SH-SY5Y (cell line): ENCODE measurements around the gene ANKRD13D.

Source experiments
- GATA2 ChIP-seq: IDR thresholded peaks from 2 replicates; pipeline ENCODE4 v1.6.1; 2011; ENCODE audit warnings: mild to moderate bottlenecking, low read depth, low read length
- GATA3 ChIP-seq: IDR thresholded peaks from 2 replicates; pipeline ENCODE4 v1.6.1; 2011; ENCODE audit warnings: low read depth, mild to moderate bottlenecking, low read length, moderate library complexity

The ANKRD13D gene

DNA sequence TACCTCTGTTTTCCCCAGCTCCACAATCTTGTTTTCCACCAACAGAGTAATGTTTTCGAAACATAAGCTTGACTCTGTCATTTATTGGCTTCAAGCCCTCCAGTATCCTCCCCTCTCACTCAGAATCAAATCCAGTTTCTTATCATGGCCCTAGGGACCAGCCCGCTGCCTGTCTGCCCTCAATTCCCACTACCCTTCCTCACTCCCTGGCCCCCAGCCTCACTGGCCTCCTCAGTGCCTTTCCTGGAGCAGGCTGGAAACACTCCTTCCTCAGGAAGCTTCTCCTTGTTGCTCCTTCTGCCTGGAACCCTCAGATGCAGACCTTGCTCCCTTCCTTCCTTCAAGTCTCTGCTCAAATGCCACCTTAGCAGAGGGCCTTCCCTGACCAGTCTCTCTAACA lies 60.4 kb downstream of the ANKRD13D start:
- TF ChIP-seq GATA2 (no peak), GATA3 (no peak)

DNA sequence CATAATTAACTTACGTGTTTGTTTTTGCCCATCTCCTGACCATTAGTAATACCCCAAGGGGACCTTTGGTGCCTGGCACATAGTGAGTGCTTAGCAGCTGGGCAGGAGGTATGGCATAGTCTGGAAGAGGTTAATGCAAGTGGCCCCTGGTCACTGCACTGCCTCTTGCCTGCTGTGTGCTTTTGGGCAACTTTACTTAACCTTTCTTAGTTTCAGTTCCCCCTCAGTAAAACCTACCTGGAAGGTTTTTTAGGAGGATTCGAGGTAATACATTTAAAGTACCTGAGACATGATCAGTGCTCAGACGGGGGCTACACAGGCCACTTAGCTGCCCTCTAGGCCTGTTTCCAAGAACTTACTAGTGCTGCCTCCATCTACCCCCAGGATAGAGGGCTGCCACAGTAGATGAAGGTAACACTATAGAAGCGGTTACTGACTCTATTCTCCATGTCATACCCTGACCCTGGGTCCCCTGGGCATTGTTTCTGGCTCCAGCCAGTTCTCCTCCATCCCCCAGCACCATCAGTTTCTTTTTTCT lies 60.9 kb downstream of the ANKRD13D start:
- TF ChIP-seq GATA2: no peak
- no peak for TF ChIP-seq GATA3

DNA sequence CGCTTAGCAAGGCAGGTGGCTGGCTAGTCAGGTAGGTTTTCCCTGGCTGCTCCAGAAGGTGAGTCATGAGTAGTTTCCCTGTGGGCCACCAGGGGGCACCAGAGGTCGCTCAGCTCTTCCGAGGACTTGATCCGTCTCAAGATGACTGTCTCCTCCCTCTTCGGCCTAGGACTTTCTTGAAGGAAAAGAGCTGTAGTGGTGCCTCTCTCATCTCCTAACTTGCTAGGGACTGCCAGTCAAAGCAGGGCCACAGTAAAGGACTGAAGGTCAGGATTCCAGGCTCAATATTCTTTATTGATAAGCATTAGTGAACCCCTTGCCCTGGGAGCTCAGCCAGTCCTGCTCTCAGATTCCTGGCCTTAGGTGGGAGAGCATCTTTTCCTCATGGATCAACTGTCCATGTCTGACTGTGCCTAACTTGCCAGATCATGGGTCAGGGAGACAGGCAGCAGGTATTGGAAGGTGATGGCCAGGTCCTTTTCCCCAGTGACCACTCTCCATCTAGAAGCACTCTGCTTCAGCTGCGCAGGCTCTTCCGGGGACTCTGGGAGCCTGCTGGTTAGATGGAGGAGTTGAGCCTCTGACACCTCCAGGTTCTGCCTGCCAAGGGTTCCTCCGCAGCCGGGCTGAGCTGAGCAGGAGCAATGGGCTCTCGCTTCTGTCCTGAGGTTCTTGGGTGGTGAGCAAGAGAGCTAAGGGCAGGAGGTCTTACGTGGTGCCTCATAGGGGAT lies 62.3 kb downstream of the ANKRD13D start:
- TF ChIP-seq GATA2 (no peak), GATA3 (no peak)
